Activated CD4-positive, alpha-beta T cell treated with anti-CD3 and anti-CD28 coated beads for 36 hours (primary cell): ENCODE results near the gene MCEMP1. TPM values are rescaled to one million over a fixed set of nuclear protein-coding genes. Genes with fewer than 3 reads are reported as not detected.
A peak's percentile ranks its signal among the peaks of the same experiment; 100 is the strongest.

ENCODE experiments used
- ATAC-seq: fragments of 200-7000 bp; cut with Tn5 transposase; one replicate; pipeline ENCODE4 v1.10.0; 2021; ENCODE audit warnings: mild to moderate bottlenecking, moderate library complexity
- CTCF ChIA-PET: fragments of 350-600 bp; sonication (Branson Sonifier 250); formaldehyde crosslinking; loops from one replicate; lab custom pipeline; 2021; ENCODE audit warnings: antibody characterized with exemption; lab: Charles Lee
- POLR2A ChIA-PET: fragments of 350-600 bp; sonication (Branson Sonifier 250); formaldehyde crosslinking; loops from one replicate; lab custom pipeline; 2021; ENCODE audit warnings: antibody characterized with exemption, inconsistent platforms; lab: Charles Lee
- DNase-seq: peaks from one replicate; pipeline ENCODE4 v3.0.0-alpha.2; 2020
- H3K27ac Mint-ChIP-seq: one replicate; pipeline ENCODE4 v1.8.0; 2021; ENCODE audit warnings: mixed read lengths
- H3K27me3 Mint-ChIP-seq: one replicate; pipeline ENCODE4 v1.8.0; 2021; ENCODE audit warnings: mixed read lengths
- H3K36me3 Mint-ChIP-seq: one replicate; pipeline ENCODE4 v1.8.0; 2021; ENCODE audit warnings: low read depth, mixed read lengths
- H3K4me1 Mint-ChIP-seq: one replicate; pipeline ENCODE4 v1.8.0; 2021; ENCODE audit warnings: mixed read lengths
- H3K4me3 Mint-ChIP-seq: one replicate; pipeline ENCODE4 v1.8.0; 2021; ENCODE audit warnings: mild to moderate bottlenecking, moderate library complexity, mixed read lengths
- H3K9me3 Mint-ChIP-seq: one replicate; pipeline ENCODE4 v1.8.0; 2021; ENCODE audit warnings: low read depth, mixed read lengths
- intact Hi-C, 2 experiments: fragments of 100-400 bp; cut with DNase I in 1 of 2; cut with micrococcal nuclease in 1 of 2; formaldehyde crosslinking; loops; one replicate each; pipeline versions ENCODE4 v1.14.2 to v1.15.1; 2022 to 2024; cut with DNase I, micrococcal nuclease
- total RNA-seq, 2 experiments: library from RNA; stranded (reverse); gene quantifications; one replicate each; pipeline ENCODE4 v1.2.3, GENCODE V29; 2021

The MCEMP1 gene
- total RNA-seq, 2 experiments from 2014 or later = not detected

DNA sequence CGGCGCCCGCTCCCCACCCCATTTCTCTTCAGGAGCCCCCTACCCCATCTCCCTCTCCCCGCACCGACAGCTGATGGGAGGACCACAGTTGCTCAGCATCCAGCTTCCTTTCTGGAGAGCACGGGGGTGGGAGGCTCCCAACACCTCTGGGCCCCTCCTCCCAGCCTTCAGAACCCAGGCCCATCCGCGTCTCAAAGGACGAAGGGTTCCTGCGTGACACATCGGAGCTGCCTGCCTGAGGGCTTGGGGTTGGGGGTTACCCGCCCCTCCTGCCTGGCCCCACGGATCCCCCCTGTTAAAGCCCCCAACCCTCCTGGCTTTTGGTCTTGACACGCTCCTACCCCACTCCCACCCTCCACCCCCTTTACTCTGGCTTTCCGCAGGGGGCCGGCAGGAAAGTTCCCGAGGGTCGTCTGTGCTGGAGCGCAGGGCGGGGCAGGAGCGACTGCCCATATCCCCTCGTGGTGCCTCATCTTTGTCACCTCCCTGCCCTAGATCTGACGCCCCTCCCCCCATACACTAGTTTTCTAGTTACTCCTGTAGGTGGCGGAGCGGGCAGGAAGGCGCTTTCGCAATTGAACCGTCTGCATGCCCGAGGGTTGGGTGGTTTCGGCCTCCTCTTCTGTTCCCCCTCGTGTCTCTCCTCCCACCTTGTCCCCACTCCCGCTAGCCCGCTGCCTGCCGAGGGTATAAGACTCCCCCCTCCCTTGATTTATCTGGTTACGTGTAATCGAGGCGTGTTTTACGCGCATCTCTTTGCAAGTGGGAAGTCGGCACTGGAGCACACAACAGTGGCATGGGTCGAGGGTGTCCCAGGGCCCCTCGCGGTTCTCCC, 4.7 kb downstream of the MCEMP1 start:
- Mint-ChIP-seq H3K27me3 (peaks cover 16% of the 10 kb centered on the region), H3K9me3 (no peaks in the 10 kb centered on the region), H3K4me1 (peaks cover 44% of the 10 kb centered on the region), H3K27ac (peak overlapping the region; percentile 91), H3K36me3 (peaks cover 15% of the 10 kb centered on the region), H3K4me3 (peak overlapping the region; percentile 91)
- ATAC-seq = peak; percentile 68
- intact Hi-C loops = loop anchor here (1.0 to 2.0 kb wide), 10 partner anchors 23 to 583 kb away; partner anchors contain the start of genes MAP2K7 (in 1 of the 2), PET100 (in 1 of the 2), SNAPC2 (in 1 of the 2) and TIMM44 (in 1 of the 2)
- ChIA-PET CTCF (interaction anchor here (0.5 to 1.8 kb wide), 37 partner anchors 10 to 1283 kb away, joined by 3 to 19 read pairs (median 3); partner anchors contain the start of genes ARHGEF18, CD209, PET100 and XAB2), POLR2A (interaction anchor here (0.6 kb wide), 1 partner anchor 298 kb away, joined by 13 read pairs; no protein-coding TSS in a partner anchor)
- DNase-seq = peak; percentile 95

GRCh38 chr19:7682175-7682855, 5.4 kb downstream of the MCEMP1 start:
- ATAC-seq (no peak), DNase-seq (no peak)
- Mint-ChIP-seq H3K27me3 (peaks cover 10% of the 10 kb centered on the region), H3K4me1 (peaks cover 36% of the 10 kb centered on the region), H3K36me3 (peaks cover 15% of the 10 kb centered on the region), H3K4me3 (peak overlapping the region; percentile 91), H3K27ac (no peak overlapping the region), H3K9me3 (no peaks in the 10 kb centered on the region)
- POLR2A ChIA-PET = no interaction called here
- CTCF ChIA-PET = interaction anchor here (0.9 to 1.8 kb wide), 2 partner anchors 25 to 34 kb away, joined by 3 to 8 read pairs; no protein-coding TSS in a partner anchor
- intact Hi-C loops = no loop called here

DNA sequence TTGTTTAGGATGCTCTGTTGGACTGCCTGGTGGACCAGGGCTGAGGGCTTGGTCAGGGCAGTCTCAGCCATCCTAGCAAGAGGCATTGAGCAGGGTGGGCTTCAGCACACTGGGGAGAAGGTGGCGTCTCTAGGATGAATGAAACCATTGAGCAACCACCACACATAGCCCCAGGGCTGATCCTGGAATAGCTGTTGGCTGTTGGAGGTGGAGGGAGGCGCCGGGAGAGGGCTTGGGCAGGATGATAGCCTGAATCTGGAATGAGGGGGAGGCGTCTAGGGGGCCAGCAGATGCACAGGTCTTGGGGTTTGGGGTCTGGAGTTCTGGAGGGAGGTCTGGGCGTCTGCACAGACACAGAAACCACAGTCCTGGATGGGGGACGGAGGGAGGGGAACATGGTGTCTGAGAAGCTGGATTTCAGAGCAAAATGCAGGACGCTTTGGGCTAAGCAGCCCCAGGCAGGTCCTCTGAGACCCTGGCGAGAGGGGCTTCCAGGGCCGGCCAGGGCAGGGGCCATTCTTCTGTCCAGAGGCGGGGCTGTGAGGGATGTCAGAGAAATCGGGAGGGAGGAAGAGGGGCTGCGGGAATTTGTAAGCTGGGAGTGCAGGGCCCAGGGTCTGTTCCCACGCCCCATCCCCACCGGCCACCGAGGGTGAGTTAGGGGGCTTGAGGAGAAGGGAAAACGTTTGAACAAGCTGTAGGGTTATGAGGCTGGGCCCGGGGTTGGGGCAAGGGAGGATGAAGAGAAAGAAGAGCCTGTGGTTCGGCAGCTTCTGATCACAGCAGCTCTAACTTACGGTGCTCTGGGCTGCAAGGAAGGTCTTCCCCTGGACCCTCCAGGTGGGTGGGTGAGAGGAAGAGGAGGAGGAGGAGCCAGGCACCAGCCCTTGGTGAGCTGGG, 8.9 kb downstream of the MCEMP1 start:
- H3K27me3 Mint-ChIP-seq = no peaks in the 10 kb centered on the region
- ATAC-seq (no peak), DNase-seq (no peak)
- H3K9me3 Mint-ChIP-seq = no peaks in the 10 kb centered on the region
- no peak overlapping the region for H3K27ac Mint-ChIP-seq
- CTCF ChIA-PET = no interaction called here
- H3K4me3 Mint-ChIP-seq = no peak overlapping the region
- H3K4me1 Mint-ChIP-seq = peaks cover 10% of the 10 kb centered on the region
- POLR2A ChIA-PET = no interaction called here
- peaks cover 15% of the 10 kb centered on the region for H3K36me3 Mint-ChIP-seq
- intact Hi-C loops = no loop called here

GRCh38 chr19:7687177-7687576, 10.3 kb downstream of the MCEMP1 start:
- no peaks in the 10 kb centered on the region for H3K27me3 Mint-ChIP-seq
- H3K9me3 Mint-ChIP-seq = no peaks in the 10 kb centered on the region
- DNase-seq = no peak
- peaks cover 5% of the 10 kb centered on the region for H3K4me1 Mint-ChIP-seq
- CTCF ChIA-PET = no interaction called here
- intact Hi-C loops = no loop called here
- no peak for ATAC-seq
- no peak overlapping the region for H3K27ac Mint-ChIP-seq
- POLR2A ChIA-PET = interaction anchor here (0.6 kb wide), 1 partner anchor 18 kb away, joined by 3 read pairs; no protein-coding TSS in a partner anchor
- no peak overlapping the region for H3K4me3 Mint-ChIP-seq
- H3K36me3 Mint-ChIP-seq = peaks cover 10% of the 10 kb centered on the region

- H3K9me3 Mint-ChIP-seq = no peaks in the 10 kb centered on the region
- no peak overlapping the region for H3K4me3 Mint-ChIP-seq
- H3K27ac Mint-ChIP-seq = no peak overlapping the region
- H3K4me1 Mint-ChIP-seq = no peaks in the 10 kb centered on the region
- DNase-seq (no peak), ATAC-seq (no peak)
- no peaks in the 10 kb centered on the region for H3K27me3 Mint-ChIP-seq
- ChIA-PET POLR2A (interaction anchor here (1.0 kb wide), 1 partner anchor 74 kb away, joined by 3 read pairs; the partner anchor contains the start of gene CLEC4M), CTCF (no interaction called here)
- peaks cover 2% of the 10 kb centered on the region for H3K36me3 Mint-ChIP-seq
- intact Hi-C loops = no loop called here
Observed at GRCh38 chr19:7689165-7689564, 12.3 kb downstream of the MCEMP1 start.

DNA sequence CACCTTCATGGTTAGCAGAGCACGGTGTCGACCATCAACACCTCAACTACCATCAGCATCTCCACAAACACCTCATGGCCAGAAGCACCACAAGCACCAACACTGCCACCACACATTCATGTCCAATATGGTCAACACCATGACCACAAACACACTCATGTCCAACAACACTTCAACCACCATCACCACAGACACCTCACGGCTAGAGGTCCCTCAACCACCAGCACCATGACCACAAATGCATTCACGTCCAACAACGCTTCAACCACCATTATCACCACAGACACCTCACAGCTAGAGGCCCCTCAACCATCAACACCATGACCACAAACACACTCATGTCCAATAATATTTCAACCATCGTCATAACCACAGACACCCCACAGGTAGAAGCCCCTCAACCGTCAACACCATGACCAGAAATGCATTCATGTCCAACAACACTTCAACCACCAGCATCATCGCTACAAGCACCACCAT, 13.9 kb downstream of the MCEMP1 start:
- ChIA-PET POLR2A (no interaction called here), CTCF (interaction anchor here (1.0 to 1.2 kb wide), 2 partner anchors 10 to 122 kb away, joined by 3 read pairs; partner anchors contain the start of gene TRAPPC5)
- no peak for DNase-seq
- H3K27me3 Mint-ChIP-seq = peaks cover 2% of the 10 kb centered on the region
- H3K4me3 Mint-ChIP-seq = no peak overlapping the region
- intact Hi-C loops = no loop called here
- H3K27ac Mint-ChIP-seq = no peak overlapping the region
- H3K36me3 Mint-ChIP-seq = no peaks in the 10 kb centered on the region
- no peaks in the 10 kb centered on the region for H3K9me3 Mint-ChIP-seq
- no peak for ATAC-seq
- H3K4me1 Mint-ChIP-seq = no peaks in the 10 kb centered on the region

DNA sequence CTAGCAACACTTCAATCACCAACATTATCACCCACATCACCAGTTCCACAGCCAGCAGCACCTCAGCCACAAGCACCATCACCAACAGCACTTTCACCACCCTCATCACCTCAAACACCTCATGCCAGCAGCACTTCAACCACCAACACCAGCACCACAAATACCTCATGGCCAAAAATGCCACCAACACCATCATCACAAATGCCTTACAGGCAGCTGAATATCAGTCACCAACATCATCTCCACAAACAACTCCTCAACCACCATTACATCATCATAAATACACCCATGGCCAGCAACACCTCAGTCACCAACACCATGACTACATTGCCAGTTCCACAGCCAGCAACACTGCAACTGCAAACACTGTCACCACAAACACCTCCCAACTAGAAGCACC, 14.6 kb downstream of the MCEMP1 start:
- ChIA-PET CTCF (interaction anchor here (1.0 kb wide), 1 partner anchor 10 kb away, joined by 3 read pairs; the partner anchor contains the start of gene TRAPPC5), POLR2A (no interaction called here)
- Mint-ChIP-seq H3K27me3 (peaks cover 3% of the 10 kb centered on the region), H3K27ac (no peak overlapping the region), H3K4me3 (no peak overlapping the region), H3K9me3 (no peaks in the 10 kb centered on the region), H3K36me3 (no peaks in the 10 kb centered on the region), H3K4me1 (no peaks in the 10 kb centered on the region)
- DNase-seq = no peak
- intact Hi-C loops = no loop called here
- ATAC-seq = peak; percentile 23

GRCh38 chr19:7692417-7693088, 15.7 kb downstream of the MCEMP1 start:
- H3K27ac Mint-ChIP-seq = no peak overlapping the region
- no peaks in the 10 kb centered on the region for H3K9me3 Mint-ChIP-seq
- ChIA-PET POLR2A (no interaction called here), CTCF (no interaction called here)
- DNase-seq (no peak), ATAC-seq (peak; percentile 55)
- H3K4me3 Mint-ChIP-seq = no peak overlapping the region
- no peaks in the 10 kb centered on the region for H3K36me3 Mint-ChIP-seq
- intact Hi-C loops = no loop called here
- no peaks in the 10 kb centered on the region for H3K4me1 Mint-ChIP-seq
- H3K27me3 Mint-ChIP-seq = peaks cover 5% of the 10 kb centered on the region

DNA sequence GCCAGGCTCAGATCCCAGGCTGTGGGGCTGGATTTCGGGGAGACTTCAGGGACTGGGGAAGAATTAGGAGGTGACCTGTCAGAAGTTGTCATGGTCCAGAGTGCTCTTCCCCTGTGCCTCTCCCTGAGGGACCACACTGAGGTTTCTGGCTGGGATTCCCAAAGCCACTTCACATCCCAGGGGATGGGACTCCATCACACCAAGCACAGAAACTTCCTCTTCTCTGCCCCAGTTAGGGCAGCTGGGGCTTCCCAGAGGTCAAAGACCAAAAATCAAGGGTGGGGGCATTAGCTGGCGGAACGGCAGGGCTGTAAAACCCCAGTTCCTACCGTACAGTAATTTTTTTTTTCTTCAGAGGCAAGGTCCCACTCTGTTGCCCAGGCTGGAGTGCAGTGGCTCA, 17.6 kb downstream of the MCEMP1 start:
- DNase-seq (no peak), ATAC-seq (no peak)
- intact Hi-C loops = no loop called here
- Mint-ChIP-seq H3K4me1 (peaks cover 8% of the 10 kb centered on the region), H3K36me3 (no peaks in the 10 kb centered on the region), H3K9me3 (no peaks in the 10 kb centered on the region), H3K4me3 (no peak overlapping the region), H3K27me3 (peaks cover 13% of the 10 kb centered on the region), H3K27ac (no peak overlapping the region)
- CTCF ChIA-PET = no interaction called here
- POLR2A ChIA-PET = no interaction called here

DNA sequence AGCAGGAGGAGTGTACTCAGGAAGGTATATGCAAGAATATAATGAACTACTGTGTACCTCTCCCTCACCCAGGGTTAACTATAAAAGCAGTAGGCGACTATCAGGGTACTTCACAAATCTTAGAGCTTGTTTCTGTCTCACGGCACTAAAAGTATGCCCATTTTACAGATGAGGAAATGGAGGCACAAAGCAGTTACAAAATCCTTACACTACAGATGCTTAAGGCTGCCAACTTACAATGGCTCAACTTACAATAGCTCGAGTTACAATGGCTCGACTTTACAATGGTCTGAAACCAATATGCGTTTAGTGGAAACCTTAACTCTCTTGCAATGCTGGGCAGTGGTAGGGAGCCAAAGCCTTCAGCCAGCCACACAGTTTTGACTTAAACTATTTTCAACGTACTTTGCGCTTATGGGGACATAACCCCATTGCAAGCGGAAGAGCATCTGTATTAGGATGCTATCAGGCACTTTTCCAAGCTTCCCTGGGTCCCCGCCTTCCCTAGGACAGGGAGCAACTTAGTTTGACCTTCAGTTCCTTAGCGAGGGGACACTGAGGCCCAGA, 20.9 kb downstream of the MCEMP1 start:
- CTCF ChIA-PET = interaction anchor here (0.6 to 2.6 kb wide), 7 partner anchors 14 to 171 kb away, joined by 3 to 9 read pairs (median 3); partner anchors contain the start of gene TRAPPC5
- Mint-ChIP-seq H3K9me3 (no peaks in the 10 kb centered on the region), H3K36me3 (no peaks in the 10 kb centered on the region), H3K27me3 (peaks cover 13% of the 10 kb centered on the region), H3K4me1 (peaks cover 15% of the 10 kb centered on the region), H3K4me3 (no peak overlapping the region), H3K27ac (no peak overlapping the region)
- intact Hi-C loops = loop anchor here in 1 of 2 experiments (2.0 kb wide), 2 partner anchors 53 to 75 kb away; no protein-coding TSS in a partner anchor
- no peak for DNase-seq
- POLR2A ChIA-PET = interaction anchor here (0.7 kb wide), 1 partner anchor 1016 kb away, joined by 4 read pairs; no protein-coding TSS in a partner anchor
- ATAC-seq = no peak
